AG09319 (cell line): ENCODE measurements around the gene PRLHR.

Experiments
- DNase-seq: peaks from one replicate; pipeline ENCODE4 v3.0.0-alpha.2; 2010; ENCODE audit warnings: low read depth; ENCODE audit errors: extremely low read depth
- TF ChIP-seq, protein P1 (sequence below): IDR thresholded peaks from 2 replicates; pipeline ENCODE4 v1.5.1; 2011; ENCODE audit warnings: low read depth, mild to moderate bottlenecking, inconsistent platforms, low read length, moderate library complexity

The PRLHR gene

GRCh38 chr10:118595598-118596425 lies at the start of gene PRLHR:
Gene PRLHR, minus strand, starts transcription at chr10:118595648. Its CDS starts 404 bp downstream, at chr10:118595244.
- TF ChIP-seq, protein P1, sequence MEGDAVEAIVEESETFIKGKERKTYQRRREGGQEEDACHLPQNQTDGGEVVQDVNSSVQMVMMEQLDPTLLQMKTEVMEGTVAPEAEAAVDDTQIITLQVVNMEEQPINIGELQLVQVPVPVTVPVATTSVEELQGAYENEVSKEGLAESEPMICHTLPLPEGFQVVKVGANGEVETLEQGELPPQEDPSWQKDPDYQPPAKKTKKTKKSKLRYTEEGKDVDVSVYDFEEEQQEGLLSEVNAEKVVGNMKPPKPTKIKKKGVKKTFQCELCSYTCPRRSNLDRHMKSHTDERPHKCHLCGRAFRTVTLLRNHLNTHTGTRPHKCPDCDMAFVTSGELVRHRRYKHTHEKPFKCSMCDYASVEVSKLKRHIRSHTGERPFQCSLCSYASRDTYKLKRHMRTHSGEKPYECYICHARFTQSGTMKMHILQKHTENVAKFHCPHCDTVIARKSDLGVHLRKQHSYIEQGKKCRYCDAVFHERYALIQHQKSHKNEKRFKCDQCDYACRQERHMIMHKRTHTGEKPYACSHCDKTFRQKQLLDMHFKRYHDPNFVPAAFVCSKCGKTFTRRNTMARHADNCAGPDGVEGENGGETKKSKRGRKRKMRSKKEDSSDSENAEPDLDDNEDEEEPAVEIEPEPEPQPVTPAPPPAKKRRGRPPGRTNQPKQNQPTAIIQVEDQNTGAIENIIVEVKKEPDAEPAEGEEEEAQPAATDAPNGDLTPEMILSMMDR = no peak
- DNase-seq = no peak

DNA sequence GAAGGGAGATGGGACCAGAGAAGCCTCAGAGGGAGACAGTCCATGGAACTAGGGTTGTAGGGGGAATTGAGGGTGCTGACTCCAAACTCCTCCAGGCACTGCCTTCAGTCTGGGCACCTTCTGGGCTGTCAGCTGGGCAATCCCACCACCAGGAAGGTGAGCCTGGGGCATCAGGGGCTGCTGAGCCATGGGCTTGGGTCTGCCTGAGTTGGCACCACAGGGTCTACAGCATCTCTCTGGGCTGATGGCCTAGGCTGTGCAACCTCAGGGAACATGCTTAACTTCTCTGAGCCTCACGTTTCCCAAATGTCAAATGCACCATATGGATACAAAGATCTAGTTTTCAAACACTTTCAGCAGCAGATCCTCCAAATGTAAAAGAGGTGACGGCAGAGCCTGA lies 46.8 kb upstream of the PRLHR start:
- TF ChIP-seq, protein P1 = no peak
- DNase-seq = no peak

DNA sequence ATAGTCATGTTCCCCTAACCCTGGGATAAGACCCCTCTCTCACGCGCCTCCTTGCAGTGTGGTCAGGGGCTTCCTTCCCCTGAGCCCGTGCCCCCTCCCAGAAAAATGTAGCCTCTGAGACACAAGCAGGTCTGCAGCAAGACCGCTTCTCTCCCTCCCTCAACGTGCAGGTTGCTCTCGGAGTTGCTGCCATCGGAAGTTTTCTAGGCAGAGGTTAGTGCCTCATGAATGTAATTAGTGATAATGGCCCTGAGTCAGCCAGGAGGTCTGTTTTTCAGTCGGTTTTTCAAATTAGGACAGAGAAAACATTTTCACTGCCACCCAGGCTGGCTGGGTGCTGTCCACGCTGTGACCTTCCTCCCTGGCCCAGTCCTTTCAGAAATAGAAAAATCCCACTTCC lies 43.2 kb upstream of the PRLHR start:
- TF ChIP-seq, protein P1 = no peak
- DNase-seq = no peak

DNA sequence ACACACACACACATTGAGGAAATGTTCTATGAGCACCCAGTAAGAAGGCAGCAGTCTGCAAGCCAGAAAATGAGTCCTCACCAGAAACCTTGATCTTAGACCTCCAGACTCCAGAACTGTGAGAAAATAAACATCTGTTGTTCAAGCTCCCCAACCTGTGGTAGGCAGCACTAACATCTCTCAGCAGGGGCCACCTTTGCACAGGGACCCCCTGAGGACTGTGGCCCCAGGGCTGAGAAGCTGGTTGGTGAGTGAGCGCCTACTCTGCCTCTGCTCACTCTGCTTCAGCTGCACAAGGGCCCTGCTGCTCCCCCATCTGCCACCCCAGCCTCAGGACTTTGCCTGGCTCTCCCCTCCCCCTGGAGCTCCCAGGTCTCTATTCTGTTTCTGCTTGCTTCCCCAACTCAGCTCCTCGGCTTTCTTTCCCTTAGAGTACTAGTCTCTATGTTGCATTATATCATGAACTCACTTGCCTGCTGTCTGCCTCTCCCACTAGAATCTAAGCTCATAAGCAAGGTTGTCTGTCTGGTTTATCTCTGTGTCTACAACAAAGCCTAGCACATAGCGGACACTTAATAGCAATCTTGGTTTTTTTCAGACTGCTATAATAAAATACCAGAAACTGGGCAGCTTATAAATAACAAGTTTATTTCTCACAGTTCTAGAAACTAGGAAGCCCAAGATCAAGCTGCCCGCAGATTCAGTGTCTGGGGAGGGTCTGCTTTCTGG lies 40.4 kb upstream of the PRLHR start:
- TF ChIP-seq, protein P1 = no peak
- DNase-seq = no peak

DNA sequence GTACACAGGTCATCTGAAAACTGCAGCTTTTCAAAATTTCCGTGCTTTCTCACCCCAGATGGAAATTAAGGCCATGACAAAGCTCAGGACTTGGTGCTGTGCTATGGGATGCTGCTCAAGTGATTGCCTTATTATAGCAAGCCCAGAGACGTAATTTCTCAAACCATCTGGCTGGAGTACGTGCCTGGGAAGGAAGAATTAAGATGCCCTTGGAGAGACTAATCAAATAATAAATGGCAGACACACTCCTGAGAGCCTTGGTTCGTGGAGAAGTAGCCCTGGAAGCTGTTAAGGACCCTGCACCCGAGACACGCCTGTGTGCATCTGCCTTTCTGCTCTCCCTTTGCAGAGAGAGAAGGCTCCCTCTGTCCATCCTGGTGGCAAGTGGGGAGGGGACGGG lies 38.3 kb upstream of the PRLHR start:
- DNase-seq = no peak
- TF ChIP-seq, protein P1 = no peak

DNA sequence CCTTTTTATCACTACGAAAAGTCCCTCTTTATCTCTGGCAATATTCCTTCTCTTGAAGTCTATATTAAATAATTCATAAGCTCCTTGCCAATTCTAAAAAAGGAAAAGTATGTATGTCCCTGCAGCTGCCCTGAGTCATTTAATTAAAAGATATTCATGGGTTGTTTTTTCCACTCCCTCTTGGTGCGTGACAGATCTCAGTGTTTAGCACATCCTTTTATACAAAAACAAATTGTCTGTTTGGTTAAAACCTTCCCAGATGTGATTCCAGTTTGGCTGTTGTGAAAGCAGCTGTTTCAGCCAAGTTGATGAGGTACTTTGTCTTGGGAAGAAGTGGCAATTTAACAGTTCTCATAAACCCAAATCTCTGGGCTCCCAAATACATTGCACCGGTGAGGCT lies 33.8 kb upstream of the PRLHR start:
- TF ChIP-seq, protein P1 = no peak
- no peak for DNase-seq

DNA sequence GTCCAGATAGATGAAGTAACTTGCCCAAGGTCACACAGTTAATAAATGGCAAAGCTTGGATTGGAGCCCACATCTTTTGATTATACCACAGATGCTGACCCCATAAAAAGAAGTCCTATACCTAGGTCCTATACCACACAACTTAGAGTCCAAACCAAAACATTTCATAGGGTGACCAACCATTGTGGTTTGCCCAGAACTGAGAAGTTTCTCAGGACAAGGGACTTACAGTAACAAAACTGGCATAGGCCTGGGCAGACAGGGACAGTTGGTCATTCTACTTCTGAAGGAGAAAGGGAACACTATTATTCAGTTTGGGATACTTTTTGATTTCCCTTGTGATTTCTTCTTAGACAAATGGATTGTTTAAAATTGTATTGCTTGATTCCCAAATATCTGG lies 32.9 kb upstream of the PRLHR start:
- no peak for DNase-seq
- TF ChIP-seq, protein P1 = no peak
